Dendritic cell treated with granulocyte-macrophage colony-stimulating factor and Interleukin-4, amounts not matched to agents 40 ng/mL and 50 ng/mL, for 4 days (primary cell): ENCODE measurements around the gene MYH10.
A peak's percentile ranks its signal among the peaks of the same experiment; 100 is the strongest.

Experiments used
- H3K27ac Mint-ChIP-seq: one replicate; pipeline ENCODE4 v1.8.0; 2022; ENCODE audit warnings: mild to moderate bottlenecking, mixed read lengths
- H3K27me3 Mint-ChIP-seq: one replicate; pipeline ENCODE4 v1.8.0; 2022; ENCODE audit warnings: mild to moderate bottlenecking, mixed read lengths
- H3K36me3 Mint-ChIP-seq: one replicate; pipeline ENCODE4 v1.8.0; 2022; ENCODE audit warnings: low read depth, mixed read lengths
- H3K4me1 Mint-ChIP-seq: one replicate; pipeline ENCODE4 v1.8.0; 2022; ENCODE audit warnings: low read depth, mixed read lengths
- H3K4me3 Mint-ChIP-seq: one replicate; pipeline ENCODE4 v1.8.0; 2022; ENCODE audit warnings: mild to moderate bottlenecking, moderate library complexity, mixed read lengths
- H3K9me3 Mint-ChIP-seq: one replicate; pipeline ENCODE4 v1.8.0; 2022; ENCODE audit warnings: mixed read lengths
- intact Hi-C: fragments of 100-400 bp; cut with micrococcal nuclease; formaldehyde crosslinking; loops from one replicate; pipeline ENCODE4 v1.15.0; 2022

Gene MYH10

GRCh38 chr17:8631554-8631877 is 991 bp upstream of the MYH10 start:
- peaks cover 7% of the 10 kb centered on the region for H3K36me3 Mint-ChIP-seq
- intact Hi-C loops = no loop called here
- H3K27me3 Mint-ChIP-seq = peaks cover 79% of the 10 kb centered on the region
- peak overlapping the region; percentile 88 for H3K4me3 Mint-ChIP-seq
- H3K9me3 Mint-ChIP-seq = no peaks in the 10 kb centered on the region
- H3K4me1 Mint-ChIP-seq = peaks cover 17% of the 10 kb centered on the region
- no peak overlapping the region for H3K27ac Mint-ChIP-seq

GRCh38 chr17:8630802-8631553 is 453 bp upstream of the MYH10 start:
- H3K36me3 Mint-ChIP-seq = peaks cover 7% of the 10 kb centered on the region
- H3K27me3 Mint-ChIP-seq = peaks cover 78% of the 10 kb centered on the region
- no peak overlapping the region for H3K27ac Mint-ChIP-seq
- H3K4me3 Mint-ChIP-seq = peak overlapping the region; percentile 88
- intact Hi-C loops = no loop called here
- H3K4me1 Mint-ChIP-seq = peaks cover 17% of the 10 kb centered on the region
- H3K9me3 Mint-ChIP-seq = no peaks in the 10 kb centered on the region

GRCh38 chr17:8629371-8630226 is 926 bp downstream of the MYH10 start:
- Mint-ChIP-seq H3K36me3 (peaks cover 7% of the 10 kb centered on the region), H3K27ac (no peak overlapping the region), H3K4me1 (peaks cover 17% of the 10 kb centered on the region), H3K4me3 (peak overlapping the region; percentile 88), H3K9me3 (no peaks in the 10 kb centered on the region), H3K27me3 (peaks cover 81% of the 10 kb centered on the region)
- intact Hi-C loops = no loop called here

- Mint-ChIP-seq H3K4me3 (no peak overlapping the region), H3K27me3 (peaks cover 83% of the 10 kb centered on the region), H3K4me1 (peaks cover 17% of the 10 kb centered on the region), H3K27ac (no peak overlapping the region), H3K36me3 (peaks cover 7% of the 10 kb centered on the region), H3K9me3 (no peaks in the 10 kb centered on the region)
- intact Hi-C loops = no loop called here
Observed at GRCh38 chr17:8628609-8629169, 1.8 kb downstream of the MYH10 start.

- intact Hi-C loops = no loop called here
- no peak overlapping the region for H3K4me3 Mint-ChIP-seq
- H3K27me3 Mint-ChIP-seq = peaks cover 83% of the 10 kb centered on the region
- H3K4me1 Mint-ChIP-seq = peaks cover 17% of the 10 kb centered on the region
- peaks cover 7% of the 10 kb centered on the region for H3K36me3 Mint-ChIP-seq
- no peak overlapping the region for H3K27ac Mint-ChIP-seq
- H3K9me3 Mint-ChIP-seq = no peaks in the 10 kb centered on the region
Observed at GRCh38 chr17:8628172-8628571, 2.4 kb downstream of the MYH10 start.

GRCh38 chr17:8623591-8623990 is 6.9 kb downstream of the MYH10 start:
- no peaks in the 10 kb centered on the region for H3K36me3 Mint-ChIP-seq
- H3K27ac Mint-ChIP-seq = no peak overlapping the region
- peaks cover 75% of the 10 kb centered on the region for H3K27me3 Mint-ChIP-seq
- intact Hi-C loops = no loop called here
- peaks cover 8% of the 10 kb centered on the region for H3K4me1 Mint-ChIP-seq
- no peaks in the 10 kb centered on the region for H3K9me3 Mint-ChIP-seq
- no peak overlapping the region for H3K4me3 Mint-ChIP-seq

GRCh38 chr17:8622191-8622590 is 8.3 kb downstream of the MYH10 start:
- no peaks in the 10 kb centered on the region for H3K36me3 Mint-ChIP-seq
- intact Hi-C loops = no loop called here
- H3K4me1 Mint-ChIP-seq = peaks cover 8% of the 10 kb centered on the region
- H3K9me3 Mint-ChIP-seq = no peaks in the 10 kb centered on the region
- no peak overlapping the region for H3K27ac Mint-ChIP-seq
- H3K27me3 Mint-ChIP-seq = peaks cover 71% of the 10 kb centered on the region
- H3K4me3 Mint-ChIP-seq = no peak overlapping the region

GRCh38 chr17:8621585-8621984 is 8.9 kb downstream of the MYH10 start:
- H3K36me3 Mint-ChIP-seq = no peaks in the 10 kb centered on the region
- no peak overlapping the region for H3K27ac Mint-ChIP-seq
- intact Hi-C loops = no loop called here
- no peaks in the 10 kb centered on the region for H3K9me3 Mint-ChIP-seq
- H3K4me1 Mint-ChIP-seq = peaks cover 8% of the 10 kb centered on the region
- no peak overlapping the region for H3K4me3 Mint-ChIP-seq
- peaks cover 75% of the 10 kb centered on the region for H3K27me3 Mint-ChIP-seq

GRCh38 chr17:8619294-8619693 is 11.2 kb downstream of the MYH10 start:
- Mint-ChIP-seq H3K27me3 (peaks cover 69% of the 10 kb centered on the region), H3K4me1 (peaks cover 8% of the 10 kb centered on the region), H3K4me3 (no peak overlapping the region), H3K36me3 (no peaks in the 10 kb centered on the region), H3K27ac (no peak overlapping the region), H3K9me3 (no peaks in the 10 kb centered on the region)
- intact Hi-C loops = no loop called here

- Mint-ChIP-seq H3K4me3 (no peak overlapping the region), H3K4me1 (peaks cover 8% of the 10 kb centered on the region), H3K36me3 (no peaks in the 10 kb centered on the region), H3K27me3 (peaks cover 64% of the 10 kb centered on the region), H3K9me3 (no peaks in the 10 kb centered on the region), H3K27ac (no peak overlapping the region)
- intact Hi-C loops = no loop called here
Observed at GRCh38 chr17:8618825-8619224, 11.7 kb downstream of the MYH10 start.

- no peaks in the 10 kb centered on the region for H3K36me3 Mint-ChIP-seq
- H3K4me1 Mint-ChIP-seq = no peaks in the 10 kb centered on the region
- H3K27ac Mint-ChIP-seq = no peak overlapping the region
Observed at GRCh38 chr17:8614988-8615387, 15.5 kb downstream of the MYH10 start.

GRCh38 chr17:8611619-8612298 is 18.8 kb downstream of the MYH10 start:
- Mint-ChIP-seq H3K27me3 (peaks cover 20% of the 10 kb centered on the region), H3K4me3 (no peak overlapping the region)
- intact Hi-C loops = no loop called here

More at GRCh38 chr17:8614988-8615387, 15.5 kb downstream of the MYH10 start:
- peaks cover 41% of the 10 kb centered on the region for H3K27me3 Mint-ChIP-seq
- intact Hi-C loops = no loop called here
- H3K4me3 Mint-ChIP-seq = no peak overlapping the region
- H3K9me3 Mint-ChIP-seq = no peaks in the 10 kb centered on the region

GRCh38 chr17:8611137-8611536 is 19.4 kb downstream of the MYH10 start:
- intact Hi-C loops = no loop called here
- H3K36me3 Mint-ChIP-seq = no peaks in the 10 kb centered on the region
- H3K27me3 Mint-ChIP-seq = peaks cover 18% of the 10 kb centered on the region
- H3K9me3 Mint-ChIP-seq = no peaks in the 10 kb centered on the region
- H3K27ac Mint-ChIP-seq = no peak overlapping the region
- H3K4me1 Mint-ChIP-seq = no peaks in the 10 kb centered on the region
- H3K4me3 Mint-ChIP-seq = no peak overlapping the region

More at GRCh38 chr17:8611619-8612298, 18.8 kb downstream of the MYH10 start:
- Mint-ChIP-seq H3K36me3 (no peaks in the 10 kb centered on the region), H3K9me3 (no peaks in the 10 kb centered on the region), H3K4me1 (no peaks in the 10 kb centered on the region), H3K27ac (no peak overlapping the region)

- H3K27me3 Mint-ChIP-seq = peaks cover 13% of the 10 kb centered on the region
- no peaks in the 10 kb centered on the region for H3K4me1 Mint-ChIP-seq
- H3K36me3 Mint-ChIP-seq = no peaks in the 10 kb centered on the region
- no peaks in the 10 kb centered on the region for H3K9me3 Mint-ChIP-seq
- no peak overlapping the region for H3K4me3 Mint-ChIP-seq
- intact Hi-C loops = no loop called here
- H3K27ac Mint-ChIP-seq = no peak overlapping the region
Observed at GRCh38 chr17:8610558-8610957, 20.0 kb downstream of the MYH10 start.
